ENCODE data around the gene VIL1.

The VIL1 gene

DNA sequence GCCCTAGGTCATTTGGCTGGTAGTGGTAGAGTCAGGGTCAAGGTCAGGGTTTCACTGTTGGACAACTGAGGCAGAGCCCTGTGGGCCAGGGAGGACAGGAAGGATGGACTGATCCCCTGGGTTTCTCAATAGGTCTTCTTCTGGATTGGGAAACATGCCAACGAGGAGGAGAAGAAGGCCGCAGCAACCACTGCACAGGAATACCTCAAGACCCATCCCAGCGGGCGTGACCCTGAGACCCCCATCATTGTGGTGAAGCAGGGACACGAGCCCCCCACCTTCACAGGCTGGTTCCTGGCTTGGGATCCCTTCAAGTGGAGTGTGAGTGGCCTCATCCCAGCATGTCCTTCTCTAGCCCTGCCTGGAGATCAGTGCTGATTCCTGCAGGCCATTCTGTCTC lies 18.1 kb downstream of the VIL1 start:
- TF ChIP-seq, protein P1, sequence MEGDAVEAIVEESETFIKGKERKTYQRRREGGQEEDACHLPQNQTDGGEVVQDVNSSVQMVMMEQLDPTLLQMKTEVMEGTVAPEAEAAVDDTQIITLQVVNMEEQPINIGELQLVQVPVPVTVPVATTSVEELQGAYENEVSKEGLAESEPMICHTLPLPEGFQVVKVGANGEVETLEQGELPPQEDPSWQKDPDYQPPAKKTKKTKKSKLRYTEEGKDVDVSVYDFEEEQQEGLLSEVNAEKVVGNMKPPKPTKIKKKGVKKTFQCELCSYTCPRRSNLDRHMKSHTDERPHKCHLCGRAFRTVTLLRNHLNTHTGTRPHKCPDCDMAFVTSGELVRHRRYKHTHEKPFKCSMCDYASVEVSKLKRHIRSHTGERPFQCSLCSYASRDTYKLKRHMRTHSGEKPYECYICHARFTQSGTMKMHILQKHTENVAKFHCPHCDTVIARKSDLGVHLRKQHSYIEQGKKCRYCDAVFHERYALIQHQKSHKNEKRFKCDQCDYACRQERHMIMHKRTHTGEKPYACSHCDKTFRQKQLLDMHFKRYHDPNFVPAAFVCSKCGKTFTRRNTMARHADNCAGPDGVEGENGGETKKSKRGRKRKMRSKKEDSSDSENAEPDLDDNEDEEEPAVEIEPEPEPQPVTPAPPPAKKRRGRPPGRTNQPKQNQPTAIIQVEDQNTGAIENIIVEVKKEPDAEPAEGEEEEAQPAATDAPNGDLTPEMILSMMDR (IDR thresholded peaks at IDR 0.05; ENCODE audit: insufficient read depth, low read depth, low read length, missing control alignments) = no peak
- no peak overlapping the region for H3K4me3 ChIP-seq (ENCODE audit: low read depth, low read length)
- DNase-seq (ENCODE audit: low read depth) = no peak

DNA sequence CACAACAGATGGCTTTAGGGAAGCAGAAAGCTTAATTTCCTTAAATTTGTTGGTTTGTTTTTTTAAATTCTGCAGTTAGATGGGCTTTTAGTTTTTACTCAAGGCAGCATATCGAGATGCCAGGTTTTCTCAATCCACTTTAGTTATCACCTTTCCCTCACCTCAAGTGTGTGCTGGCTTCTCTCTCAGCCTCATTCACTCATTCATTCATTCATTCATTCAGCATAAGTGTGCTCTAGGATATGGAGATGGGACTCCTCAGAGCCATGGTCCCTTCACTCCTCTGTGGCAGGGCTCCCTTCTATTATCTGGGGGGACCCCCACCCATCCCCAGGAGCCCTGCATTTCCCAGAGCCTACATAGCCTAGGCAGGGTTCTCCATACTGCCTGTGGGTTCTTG lies 19.0 kb downstream of the VIL1 start:
- no peak overlapping the region for H3K4me3 ChIP-seq (ENCODE audit: low read depth, low read length)
- TF ChIP-seq, protein P1 (IDR thresholded peaks at IDR 0.05; ENCODE audit: insufficient read depth, low read depth, low read length, missing control alignments) = no peak
- no peak for DNase-seq (ENCODE audit: low read depth)

DNA sequence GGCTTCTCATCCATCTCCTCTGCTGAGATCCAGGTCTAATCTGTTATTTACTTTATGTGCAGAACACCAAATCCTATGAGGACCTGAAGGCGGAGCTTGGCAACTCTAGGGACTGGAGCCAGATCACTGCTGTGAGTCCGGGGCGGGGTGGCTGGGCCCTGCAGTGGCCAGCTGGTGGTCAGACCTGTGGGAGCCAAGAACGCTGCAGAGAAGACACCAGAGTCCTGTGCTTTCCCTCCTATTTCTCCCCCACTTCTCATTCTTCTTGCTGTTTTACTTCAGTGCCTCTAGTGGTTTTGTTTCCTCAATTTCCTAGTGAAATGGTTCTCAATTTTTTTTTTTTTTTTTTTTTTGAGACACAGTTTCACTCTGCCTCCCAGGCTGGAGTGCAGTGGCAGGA lies 19.7 kb downstream of the VIL1 start:
- H3K4me3 ChIP-seq (ENCODE audit: low read depth, low read length) = no peak overlapping the region
- TF ChIP-seq, protein P1 (IDR thresholded peaks at IDR 0.05; ENCODE audit: insufficient read depth, low read depth, low read length, missing control alignments) = no peak
- no peak for DNase-seq (ENCODE audit: low read depth)

DNA sequence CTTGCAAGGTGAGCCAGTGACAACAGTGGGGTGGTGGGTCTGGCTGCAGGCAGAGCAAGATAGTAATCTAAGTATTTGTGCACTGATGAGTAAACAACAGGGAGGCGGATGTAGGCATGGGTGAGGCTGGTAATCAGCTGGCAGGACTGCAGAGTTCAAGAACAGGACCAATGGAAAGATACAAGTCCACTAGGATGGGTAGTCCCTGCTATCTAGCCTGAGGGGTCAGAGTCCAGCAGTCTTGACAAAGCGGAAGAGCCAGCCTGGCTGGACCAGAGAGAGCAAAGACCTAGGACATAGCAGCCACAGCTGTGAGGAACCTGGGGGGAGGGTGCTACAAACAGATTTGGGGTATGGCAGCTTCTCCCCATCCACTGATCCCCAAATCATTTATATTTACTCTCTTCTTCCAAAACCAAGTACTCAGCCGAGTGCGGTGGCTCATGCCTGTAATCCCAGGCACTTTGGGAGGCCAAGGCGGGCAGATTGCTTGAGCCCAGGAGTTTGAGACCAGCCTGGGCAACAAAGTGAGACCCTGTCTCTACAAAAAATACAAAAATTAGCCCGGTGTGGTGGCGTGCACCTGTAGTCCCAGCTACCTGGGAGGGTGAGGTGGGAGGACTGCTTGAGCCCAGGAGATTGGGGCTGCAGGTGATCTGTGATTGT lies 25.9 kb downstream of the VIL1 start:
- H3K4me3 ChIP-seq (ENCODE audit: low read depth, low read length) = no peak overlapping the region
- DNase-seq (ENCODE audit: low read depth) = no peak
- TF ChIP-seq, protein P1 (IDR thresholded peaks at IDR 0.05; ENCODE audit: insufficient read depth, low read depth, low read length, missing control alignments) = no peak

DNA sequence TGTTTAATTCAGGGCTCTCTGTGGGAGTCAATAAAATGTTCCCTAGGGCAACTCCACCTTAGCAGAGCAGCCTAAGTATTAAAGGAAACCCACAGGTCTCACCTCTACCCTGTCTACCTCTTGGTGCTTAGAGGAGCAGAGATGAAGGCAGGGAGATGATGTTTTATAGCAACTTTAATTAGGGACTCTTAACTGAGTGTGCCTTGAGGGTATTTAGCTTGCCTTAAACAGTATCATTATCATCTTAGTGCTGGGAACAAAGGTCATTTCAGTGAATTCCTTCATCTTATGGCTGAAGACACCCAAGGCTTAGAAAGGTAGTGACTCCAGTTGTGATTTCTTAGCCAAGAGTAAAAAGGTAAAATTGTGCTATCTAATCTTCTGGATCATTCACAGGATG lies 26.7 kb downstream of the VIL1 start:
- TF ChIP-seq, protein P1 (IDR thresholded peaks at IDR 0.05; ENCODE audit: insufficient read depth, low read depth, low read length, missing control alignments) = no peak
- no peak overlapping the region for H3K4me3 ChIP-seq (ENCODE audit: low read depth, low read length)
- DNase-seq (ENCODE audit: low read depth) = no peak

DNA sequence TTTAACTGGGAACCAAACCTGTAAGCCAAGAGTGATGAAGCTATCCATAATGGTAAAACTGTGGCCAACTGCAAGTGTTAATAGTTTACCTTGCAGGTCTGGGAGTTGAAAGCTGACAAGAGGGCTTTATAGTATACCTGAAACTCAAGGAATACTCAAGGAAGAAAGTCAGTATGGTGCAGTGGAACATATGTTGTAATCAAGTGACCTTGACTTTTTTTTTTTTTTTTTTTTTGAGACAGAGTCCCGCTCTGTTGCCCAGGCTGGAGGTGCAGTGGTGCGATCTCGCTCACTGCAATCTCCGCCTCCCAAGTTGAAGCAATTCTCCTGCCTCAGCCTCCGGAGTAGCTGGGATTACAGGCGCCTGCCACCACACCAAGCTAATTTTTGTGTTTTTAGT lies 27.6 kb downstream of the VIL1 start:
- TF ChIP-seq, protein P1 (IDR thresholded peaks at IDR 0.05; ENCODE audit: insufficient read depth, low read depth, low read length, missing control alignments) = no peak
- no peak overlapping the region for H3K4me3 ChIP-seq (ENCODE audit: low read depth, low read length)
- no peak for DNase-seq (ENCODE audit: low read depth)

DNA sequence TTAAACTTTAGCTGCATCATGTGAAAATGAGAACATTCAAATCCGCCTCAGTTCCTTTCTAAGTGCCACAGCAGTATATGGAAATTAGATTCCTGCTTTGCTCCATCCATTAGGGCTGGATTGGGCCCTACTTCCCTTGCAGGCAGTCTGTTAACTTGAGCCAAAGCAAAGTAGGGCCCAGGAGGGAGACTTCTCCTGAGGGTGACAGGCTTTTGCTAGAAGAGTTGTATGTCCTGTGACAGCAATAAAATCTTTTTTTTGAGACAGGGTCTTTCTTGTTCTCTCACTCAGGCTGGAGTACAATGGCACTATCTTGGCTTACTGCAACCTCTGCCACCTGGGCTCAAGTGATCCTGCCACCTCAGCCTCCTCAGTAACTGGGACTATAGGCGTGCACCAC lies 28.1 kb downstream of the VIL1 start:
- no peak overlapping the region for H3K4me3 ChIP-seq (ENCODE audit: low read depth, low read length)
- DNase-seq (ENCODE audit: low read depth) = no peak
- TF ChIP-seq, protein P1 (IDR thresholded peaks at IDR 0.05; ENCODE audit: insufficient read depth, low read depth, low read length, missing control alignments) = no peak

Measured in GM12865 (cell line).